ENCODE data around the gene SESN1.

SESN1 gene

GRCh38 chr6:108955329-108955949, 139.2 kb downstream of the SESN1 start:
- ATAC-seq, result no peak

GRCh38 chr6:108953681-108954080, 141.0 kb downstream of the SESN1 start:
- ATAC-seq, result no peak

GRCh38 chr6:108952776-108953486, 141.7 kb downstream of the SESN1 start:
- no peak for ATAC-seq

GRCh38 chr6:108951351-108951953, 143.2 kb downstream of the SESN1 start:
- no peak for ATAC-seq

GRCh38 chr6:108948181-108948661, 146.4 kb downstream of the SESN1 start:
- no peak for ATAC-seq

GRCh38 chr6:108947114-108947854, 147.4 kb downstream of the SESN1 start:
- ATAC-seq, result no peak

- no peak for ATAC-seq
These were observed 148.0 kb downstream of the SESN1 start for GRCh38 chr6:108946695-108947094.

- ATAC-seq, result no peak
These were observed 148.9 kb downstream of the SESN1 start for GRCh38 chr6:108945681-108946159.

GRCh38 chr6:108944707-108945680, 149.7 kb downstream of the SESN1 start:
- no peak for ATAC-seq

- no peak for ATAC-seq
These were observed 150.6 kb downstream of the SESN1 start for GRCh38 chr6:108944071-108944470.

- ATAC-seq, result peak; percentile 93 to 94
These were observed 151.8 kb downstream of the SESN1 start for GRCh38 chr6:108942556-108943492.

- no peak for ATAC-seq
These were observed 152.8 kb downstream of the SESN1 start for GRCh38 chr6:108941859-108942258.

GRCh38 chr6:108941281-108941680, 153.4 kb downstream of the SESN1 start:
- no peak for ATAC-seq

GRCh38 chr6:108940741-108941140, 153.9 kb downstream of the SESN1 start:
- no peak for ATAC-seq

GRCh38 chr6:108937170-108937569, 157.5 kb downstream of the SESN1 start:
- no peak for ATAC-seq

All from activated CD4-positive, CD25-positive, alpha-beta regulatory T cell treated with anti-CD3 and anti-CD28 coated beads, Interleukin-2, amount 50 U/mL, for 24 hours (primary cell).